ENCODE data around the gene GALNT18.

GALNT18 gene

GRCh38 chr11:11538277-11538960, 83.4 kb downstream of the GALNT18 start:
- TF ChIP-seq CTCF (IDR thresholded peaks at IDR 0.05; ENCODE audit: insufficient read depth, low read length, poor library complexity, severe bottlenecking) (no peak), EZH2phosphoT487 (conservative IDR thresholded peaks at IDR 0.05; ENCODE audit: low read length) (no peak)
- H4K20me1 ChIP-seq (ENCODE audit: low read depth, low read length): no peaks in the 10 kb centered on the region
- H3K9ac ChIP-seq (ENCODE audit: low read length): no peak overlapping the region
- H3K36me3 ChIP-seq (ENCODE audit: low read length): no peaks in the 10 kb centered on the region
- H3K9me2 ChIP-seq (replicated peaks; ENCODE audit: insufficient read depth, low read length): no peaks in the 10 kb centered on the region
- H3F3A ChIP-seq (ENCODE audit: insufficient read depth): no peaks in the 10 kb centered on the region
- H2AFZ ChIP-seq (ENCODE audit: low read depth, low read length, severe bottlenecking): no peak overlapping the region
- H3K4me3 ChIP-seq (ENCODE audit: insufficient read depth, low read length, poor library complexity, severe bottlenecking): no peak overlapping the region
- no peaks in the 10 kb centered on the region for H3K79me2 ChIP-seq (ENCODE audit: insufficient read depth, low read length)
- no peaks in the 10 kb centered on the region for H3K9me3 ChIP-seq (ENCODE audit: insufficient read depth, low read length)
- H3K4me2 ChIP-seq (ENCODE audit: low read depth, low read length, poor library complexity, severe bottlenecking): no peak overlapping the region
- H3K27ac ChIP-seq (ENCODE audit: low read depth, low read length): no peak overlapping the region
- no peaks in the 10 kb centered on the region for H3K27me3 ChIP-seq (ENCODE audit: low read length)

GRCh38 chr11:11537871-11538270, 83.9 kb downstream of the GALNT18 start:
- H3K27ac ChIP-seq (ENCODE audit: low read depth, low read length): no peak overlapping the region
- H3K36me3 ChIP-seq (ENCODE audit: low read length): no peaks in the 10 kb centered on the region
- H2AFZ ChIP-seq (ENCODE audit: low read depth, low read length, severe bottlenecking): no peak overlapping the region

GRCh38 chr11:11537372-11537771, 84.4 kb downstream of the GALNT18 start:
- Histone ChIP-seq H3K9me3 (ENCODE audit: insufficient read depth, low read length) (no peaks in the 10 kb centered on the region), H3K27ac (ENCODE audit: low read depth, low read length) (no peak overlapping the region), H3K9ac (ENCODE audit: low read length) (no peak overlapping the region), H3K27me3 (ENCODE audit: low read length) (no peaks in the 10 kb centered on the region), H3K4me3 (ENCODE audit: insufficient read depth, low read length, poor library complexity, severe bottlenecking) (no peak overlapping the region), H2AFZ (ENCODE audit: low read depth, low read length, severe bottlenecking) (no peak overlapping the region), H4K20me1 (ENCODE audit: low read depth, low read length) (no peaks in the 10 kb centered on the region), H3K4me2 (ENCODE audit: low read depth, low read length, poor library complexity, severe bottlenecking) (no peak overlapping the region), H3K9me2 (replicated peaks; ENCODE audit: insufficient read depth, low read length) (no peaks in the 10 kb centered on the region), H3K79me2 (ENCODE audit: insufficient read depth, low read length) (no peaks in the 10 kb centered on the region), H3F3A (ENCODE audit: insufficient read depth) (no peaks in the 10 kb centered on the region), H3K36me3 (ENCODE audit: low read length) (no peaks in the 10 kb centered on the region)
- TF ChIP-seq CTCF (IDR thresholded peaks at IDR 0.05; ENCODE audit: insufficient read depth, low read length, poor library complexity, severe bottlenecking) (no peak), EZH2phosphoT487 (conservative IDR thresholded peaks at IDR 0.05; ENCODE audit: low read length) (no peak)

More at GRCh38 chr11:11537871-11538270, 83.9 kb downstream of the GALNT18 start:
- H3K9me3 ChIP-seq (ENCODE audit: insufficient read depth, low read length): no peaks in the 10 kb centered on the region
- TF ChIP-seq CTCF (IDR thresholded peaks at IDR 0.05; ENCODE audit: insufficient read depth, low read length, poor library complexity, severe bottlenecking): no peak
- no peak for TF ChIP-seq EZH2phosphoT487 (conservative IDR thresholded peaks at IDR 0.05; ENCODE audit: low read length)
- H3K4me3 ChIP-seq (ENCODE audit: insufficient read depth, low read length, poor library complexity, severe bottlenecking): no peak overlapping the region
- H3K4me2 ChIP-seq (ENCODE audit: low read depth, low read length, poor library complexity, severe bottlenecking): no peak overlapping the region
- no peaks in the 10 kb centered on the region for H3F3A ChIP-seq (ENCODE audit: insufficient read depth)
- no peaks in the 10 kb centered on the region for H4K20me1 ChIP-seq (ENCODE audit: low read depth, low read length)
- no peak overlapping the region for H3K9ac ChIP-seq (ENCODE audit: low read length)
- H3K27me3 ChIP-seq (ENCODE audit: low read length): no peaks in the 10 kb centered on the region
- no peaks in the 10 kb centered on the region for H3K79me2 ChIP-seq (ENCODE audit: insufficient read depth, low read length)
- no peaks in the 10 kb centered on the region for H3K9me2 ChIP-seq (replicated peaks; ENCODE audit: insufficient read depth, low read length)

Measured in SU-DHL-6 (cell line).